PC-3 (cell line): Measurements from ENCODE around the gene TSPEAR. TPM values are rescaled to one million over a fixed set of nuclear protein-coding genes. Genes with fewer than 3 reads are reported as not detected.

Experiments used
- ATAC-seq: fragments of 200-7000 bp; cut with Tn5 transposase; 2 replicates; pipeline ENCODE4 v1.9.1; 2020; ENCODE audit warnings: mild to moderate bottlenecking, moderate library complexity
- BruUV-seq: library from RNA; stranded (reverse); fragments of 400-500 nt; replicated peaks from 2 replicates; lab custom pipeline; 2021; lab: Mats Ljungman, UMichigan
- CTCF ChIA-PET: fragments of 300-600 bp; sonication (Branson Sonifier 250); formaldehyde crosslinking; loops from one replicate; lab custom pipeline; 2022; ENCODE audit warnings: antibody characterized with exemption; lab: Charles Lee
- POLR2A ChIA-PET: fragments of 300-600 bp; sonication (Branson Sonifier 250); formaldehyde crosslinking; loops from one replicate; lab custom pipeline; 2022; ENCODE audit warnings: antibody characterized with exemption; ENCODE audit not compliant: unreplicated experiment; lab: Charles Lee
- DNase-seq: peaks from one replicate; pipeline ENCODE4 v3.0.0-alpha.2; 2015
- H2AFZ ChIP-seq: fragments of 300-600 bp; sonication (generic); 2 replicates; pipeline ENCODE4 v1.6.0; 2016; ENCODE audit warnings: antibody characterized with exemption, low read length
- H3F3A ChIP-seq: fragments of 300-600 bp; sonication (generic); one replicate; pipeline ENCODE4 v1.6.0; 2017; ENCODE audit warnings: antibody characterized with exemption, low read length, control low read depth, mild to moderate bottlenecking; ENCODE audit not compliant: unreplicated experiment
- H3K27ac ChIP-seq: fragments of 300-600 bp; sonication (generic); 2 replicates; pipeline ENCODE4 v1.5.1; 2016; ENCODE audit warnings: mild to moderate bottlenecking, low read length
- H3K27me3 ChIP-seq: fragments of 300-600 bp; sonication (generic); 2 replicates; pipeline ENCODE4 v1.6.1; 2016; ENCODE audit warnings: low read length, mixed read lengths
- H3K36me3 ChIP-seq: fragments of 300-600 bp; sonication (generic); 2 replicates; pipeline ENCODE4 v1.6.1; 2016; ENCODE audit warnings: low read depth, mixed run types, low read length, mixed read lengths
- H3K4me1 ChIP-seq: fragments of 300-600 bp; sonication (generic); 2 replicates; pipeline ENCODE4 v1.5.1; 2016; ENCODE audit warnings: low read length; ENCODE audit not compliant: insufficient read depth
- H3K4me2 ChIP-seq: fragments of 300-600 bp; sonication (generic); 2 replicates; pipeline ENCODE4 v1.6.0; 2016; ENCODE audit warnings: low read length
- H3K4me3 ChIP-seq: fragments of 300-600 bp; sonication (generic); 2 replicates; pipeline ENCODE4 v1.5.1; 2016; ENCODE audit warnings: mild to moderate bottlenecking, low read length, mixed read lengths
- H3K79me2 ChIP-seq: fragments of 300-600 bp; sonication (generic); 2 replicates; pipeline ENCODE4 v1.6.1; 2017; ENCODE audit warnings: low read length, mixed read lengths
- H3K9ac ChIP-seq: fragments of 300-600 bp; sonication (generic); 2 replicates; pipeline ENCODE4 v1.6.0; 2016; ENCODE audit warnings: mild to moderate bottlenecking, low read length
- H3K9me2 ChIP-seq: fragments of 300-600 bp; sonication (generic); replicated peaks from 2 replicates; pipeline ENCODE4 v1.6.1; 2016; ENCODE audit warnings: mixed run types, low read length, mixed read lengths
- H3K9me3 ChIP-seq: fragments of 300-600 bp; sonication (generic); 2 replicates; pipeline ENCODE4 v1.6.1; 2016; ENCODE audit warnings: low read length, mixed read lengths
- H4K20me1 ChIP-seq: fragments of 300-600 bp; sonication (generic); 2 replicates; pipeline ENCODE4 v1.6.1; 2016; ENCODE audit warnings: low read length, mixed read lengths
- EZH2 ChIP-seq: fragments of 300-600 bp; sonication (generic); IDR thresholded peaks from one replicate; pipeline ENCODE4 v1.6.1; 2017; ENCODE audit warnings: antibody characterized with exemption, mild to moderate bottlenecking, low read length; ENCODE audit not compliant: unreplicated experiment
- EZH2phosphoT487 ChIP-seq: fragments of 300-600 bp; sonication (generic); IDR thresholded peaks from 2 replicates; pipeline ENCODE4 v1.6.1; 2018; ENCODE audit warnings: mild to moderate bottlenecking, antibody characterized with exemption, low read length, borderline replicate concordance
- intact Hi-C: fragments of 100-400 bp; cut with micrococcal nuclease; formaldehyde crosslinking; loops from 2 replicates; pipeline ENCODE4 v1.9.0; 2023
- total RNA-seq: library from RNA; depleted of rRNA; stranded (reverse); fragments of >200 nt; gene quantifications from 2 replicates; pipeline ENCODE4 v1.2.3, GENCODE V29; 2014
- TF ChIP-seq, protein P1 (sequence below): fragments of 300-600 bp; sonication (generic); conservative IDR thresholded peaks from 2 replicates; pipeline ENCODE4 v1.5.1; 2017; ENCODE audit warnings: antibody characterized with exemption, low read depth, mild to moderate bottlenecking, low read length

TSPEAR gene
- total RNA-seq, 1 experiment from 2014 or later = 2.1 TPM

- TF ChIP-seq EZH2phosphoT487 (no peak), EZH2 (no peak)
- no peaks in the 10 kb centered on the region for H3K27me3 ChIP-seq
- intact Hi-C loops = no loop called here
- no peaks in the 10 kb centered on the region for H3F3A ChIP-seq
- H3K4me3 ChIP-seq = no peak overlapping the region
- H2AFZ ChIP-seq = no peak overlapping the region
- H4K20me1 ChIP-seq = no peaks in the 10 kb centered on the region
- no peaks in the 10 kb centered on the region for H3K79me2 ChIP-seq
- ChIA-PET POLR2A (no interaction called here), CTCF (no interaction called here)
- BruUV-seq = no TSS peak
- peaks cover 19% of the 10 kb centered on the region for H3K4me1 ChIP-seq
- ATAC-seq (no peak), DNase-seq (no peak)
- H3K27ac ChIP-seq = no peak overlapping the region
- no peak overlapping the region for H3K9ac ChIP-seq
- H3K9me3 ChIP-seq = no peaks in the 10 kb centered on the region
- no peak overlapping the region for H3K4me2 ChIP-seq
- no peaks in the 10 kb centered on the region for H3K9me2 ChIP-seq
- no peaks in the 10 kb centered on the region for H3K36me3 ChIP-seq
Measured at GRCh38 chr21:44757731-44758130, 46.4 kb upstream of the TSPEAR start.

DNA sequence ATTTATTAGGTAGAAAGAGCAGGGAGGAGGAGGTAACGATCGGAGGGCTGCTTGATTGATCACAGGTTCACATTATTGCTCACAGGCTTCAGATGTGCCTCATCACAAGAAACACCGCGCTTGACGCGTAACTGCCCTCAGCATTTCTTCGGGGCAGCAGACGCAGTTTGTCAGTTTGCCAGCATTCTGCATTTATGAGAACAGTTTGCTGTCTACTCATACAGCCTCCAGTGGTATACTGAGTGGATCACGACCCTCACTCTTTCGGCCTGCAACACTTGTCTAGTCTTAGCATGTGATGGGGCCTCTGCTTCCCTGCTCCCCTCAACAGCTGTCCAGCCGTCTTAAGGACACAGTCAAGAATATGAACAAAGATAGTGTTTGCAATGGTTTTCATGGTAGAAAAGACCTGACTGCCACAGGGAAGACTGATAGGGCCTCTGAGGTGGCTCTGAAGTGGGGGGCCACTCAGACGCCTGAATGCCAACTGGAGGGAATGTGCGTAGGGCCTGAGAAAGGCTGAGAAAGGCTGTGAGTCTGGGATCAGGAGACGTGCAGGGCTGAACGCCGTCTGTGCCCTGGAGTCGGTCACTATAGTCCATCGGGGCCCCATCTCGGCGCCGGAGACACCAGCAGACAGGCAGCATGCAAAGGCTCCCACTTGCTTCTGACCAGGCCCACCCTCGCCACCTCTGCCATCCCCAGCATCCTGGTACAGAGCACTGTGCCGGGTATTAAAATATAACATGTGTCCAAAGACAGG, 45.2 kb upstream of the TSPEAR start:
- intact Hi-C loops = no loop called here
- POLR2A ChIA-PET = no interaction called here
- Histone ChIP-seq H3K9me3 (no peaks in the 10 kb centered on the region), H3K9me2 (no peaks in the 10 kb centered on the region), H3F3A (no peaks in the 10 kb centered on the region), H3K79me2 (peaks cover 6% of the 10 kb centered on the region), H3K4me3 (no peak overlapping the region), H3K36me3 (no peaks in the 10 kb centered on the region), H4K20me1 (no peaks in the 10 kb centered on the region), H3K4me2 (no peak overlapping the region), H3K4me1 (peaks cover 30% of the 10 kb centered on the region), H3K27ac (no peak overlapping the region), H3K9ac (no peak overlapping the region), H3K27me3 (no peaks in the 10 kb centered on the region), H2AFZ (no peak overlapping the region)
- DNase-seq (no peak), ATAC-seq (no peak)
- BruUV-seq = no TSS peak
- CTCF ChIA-PET = no interaction called here
- TF ChIP-seq, protein P1, sequence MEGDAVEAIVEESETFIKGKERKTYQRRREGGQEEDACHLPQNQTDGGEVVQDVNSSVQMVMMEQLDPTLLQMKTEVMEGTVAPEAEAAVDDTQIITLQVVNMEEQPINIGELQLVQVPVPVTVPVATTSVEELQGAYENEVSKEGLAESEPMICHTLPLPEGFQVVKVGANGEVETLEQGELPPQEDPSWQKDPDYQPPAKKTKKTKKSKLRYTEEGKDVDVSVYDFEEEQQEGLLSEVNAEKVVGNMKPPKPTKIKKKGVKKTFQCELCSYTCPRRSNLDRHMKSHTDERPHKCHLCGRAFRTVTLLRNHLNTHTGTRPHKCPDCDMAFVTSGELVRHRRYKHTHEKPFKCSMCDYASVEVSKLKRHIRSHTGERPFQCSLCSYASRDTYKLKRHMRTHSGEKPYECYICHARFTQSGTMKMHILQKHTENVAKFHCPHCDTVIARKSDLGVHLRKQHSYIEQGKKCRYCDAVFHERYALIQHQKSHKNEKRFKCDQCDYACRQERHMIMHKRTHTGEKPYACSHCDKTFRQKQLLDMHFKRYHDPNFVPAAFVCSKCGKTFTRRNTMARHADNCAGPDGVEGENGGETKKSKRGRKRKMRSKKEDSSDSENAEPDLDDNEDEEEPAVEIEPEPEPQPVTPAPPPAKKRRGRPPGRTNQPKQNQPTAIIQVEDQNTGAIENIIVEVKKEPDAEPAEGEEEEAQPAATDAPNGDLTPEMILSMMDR = no peak
- no peak for TF ChIP-seq EZH2
- TF ChIP-seq EZH2phosphoT487 = no peak

DNA sequence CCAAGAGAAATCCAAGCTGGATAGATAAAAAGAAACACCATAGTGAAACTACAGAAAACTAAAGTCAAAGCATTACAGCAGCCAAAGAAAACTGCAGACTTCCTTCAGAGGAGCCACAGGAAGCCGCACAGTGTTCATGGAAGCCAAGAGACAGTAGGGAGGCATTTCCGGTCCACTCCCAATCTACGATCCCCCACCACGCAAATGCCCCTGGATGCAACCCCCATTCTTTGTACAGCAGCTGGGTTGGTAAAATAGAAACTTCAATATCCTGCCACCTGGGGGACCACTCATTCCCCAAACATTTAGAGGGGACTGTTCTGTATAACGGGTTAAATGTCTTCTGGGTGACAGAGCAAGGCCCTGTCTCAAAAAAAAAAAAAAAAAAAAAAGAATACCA, 43.9 kb upstream of the TSPEAR start:
- ATAC-seq = no peak
- TF ChIP-seq, protein P1 = peak; percentile 67
- TF ChIP-seq EZH2phosphoT487 = no peak
- Histone ChIP-seq H4K20me1 (no peaks in the 10 kb centered on the region), H3F3A (no peaks in the 10 kb centered on the region), H3K9me2 (no peaks in the 10 kb centered on the region), H3K9ac (no peak overlapping the region), H3K27me3 (no peaks in the 10 kb centered on the region), H3K4me2 (0 out of 2 replicates have a peak overlapping the region, but pooled peaks have one; percentile 23), H3K9me3 (no peaks in the 10 kb centered on the region), H3K4me1 (peaks cover 41% of the 10 kb centered on the region), H3K4me3 (no peak overlapping the region), H3K27ac (no peak overlapping the region), H3K36me3 (no peaks in the 10 kb centered on the region), H3K79me2 (peaks cover 19% of the 10 kb centered on the region), H2AFZ (no peak overlapping the region; the same call in 1 of the 2 replicates)
- DNase-seq = peak; percentile 59
- BruUV-seq = no TSS peak
- intact Hi-C loops = no loop called here
- CTCF ChIA-PET = interaction anchor here (0.8 kb wide), 1 partner anchor 707 kb away, joined by 19 read pairs; no protein-coding TSS in a partner anchor
- POLR2A ChIA-PET = interaction anchor here (0.7 kb wide), 1 partner anchor 10 kb away, joined by 3 read pairs; no protein-coding TSS in a partner anchor
